GM18858 (cell line): Measurements from ENCODE around the gene NDUFS6.

Experiments used
- ATAC-seq: cut with Tn5 transposase; IDR thresholded peaks from one replicate; pipeline ENCODE4 v1.9.1; 2021; ENCODE audit not compliant: unreplicated experiment

NDUFS6 gene

GRCh38 chr5:1845696-1846095, 44.5 kb downstream of the NDUFS6 start:
- ATAC-seq: no peak

- ATAC-seq: no peak
Observed at GRCh38 chr5:1846583-1846982, 45.4 kb downstream of the NDUFS6 start.

DNA sequence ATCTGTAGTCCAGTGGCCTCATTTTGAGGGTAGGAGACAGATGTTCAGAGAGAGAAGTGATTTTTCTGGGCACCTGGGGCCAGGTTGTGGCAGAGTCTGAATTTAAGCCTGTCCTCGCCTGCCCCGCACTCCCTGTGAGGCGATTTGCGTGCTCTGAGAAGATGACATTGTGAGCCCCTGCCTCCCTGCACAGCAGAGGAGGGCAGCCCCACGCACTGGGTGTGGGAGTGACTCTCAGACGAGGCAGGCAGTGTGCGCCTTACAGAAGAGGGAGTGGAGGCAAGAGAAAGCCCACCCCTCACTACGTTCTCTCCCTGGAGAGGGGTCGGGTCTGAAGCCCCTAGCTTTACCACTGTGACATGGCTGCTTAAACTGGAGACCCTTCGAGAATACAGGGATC, 45.8 kb downstream of the NDUFS6 start:
- ATAC-seq: no peak

- no peak for ATAC-seq
Observed at GRCh38 chr5:1847611-1848010, 46.4 kb downstream of the NDUFS6 start.

DNA sequence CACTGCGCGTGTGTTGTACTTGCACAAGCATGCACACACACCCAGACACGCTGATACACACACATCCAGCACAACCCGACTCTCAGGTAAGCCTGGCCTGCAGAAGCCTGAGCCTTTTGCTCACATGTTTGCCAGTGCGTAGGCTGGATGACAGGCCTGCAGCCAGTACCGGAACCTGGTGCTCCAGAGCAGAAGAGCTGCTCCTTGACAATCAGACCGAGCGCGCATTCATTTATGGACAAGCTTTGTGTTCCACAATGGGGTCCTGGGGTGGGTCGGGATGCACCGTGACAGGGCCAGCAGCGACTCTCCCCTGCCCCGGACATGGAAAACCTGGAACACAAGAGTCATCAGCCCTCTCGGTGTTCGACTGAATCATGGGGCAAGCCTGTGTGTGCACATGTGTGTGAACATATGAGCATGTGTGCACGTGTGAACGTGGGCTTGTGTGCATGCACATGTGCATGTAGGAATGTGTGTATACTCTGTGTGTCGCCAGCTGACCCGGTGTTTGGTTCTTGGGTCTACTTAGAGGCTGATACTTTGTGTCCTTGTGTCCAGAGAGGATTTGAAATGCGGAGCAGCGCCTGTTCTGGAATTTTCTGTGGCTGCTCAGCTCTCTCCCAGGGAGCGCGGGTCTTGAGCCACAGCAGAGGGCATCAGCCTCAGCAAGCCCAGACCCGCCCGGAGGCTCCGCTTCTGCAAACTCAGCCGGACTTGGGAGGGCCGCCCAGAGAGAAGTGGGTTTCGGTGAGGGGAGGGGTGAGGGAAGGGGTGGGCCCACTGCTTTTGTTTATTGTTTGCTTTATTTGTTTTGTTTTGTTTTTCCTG, 49.3 kb downstream of the NDUFS6 start:
- ATAC-seq: no peak

DNA sequence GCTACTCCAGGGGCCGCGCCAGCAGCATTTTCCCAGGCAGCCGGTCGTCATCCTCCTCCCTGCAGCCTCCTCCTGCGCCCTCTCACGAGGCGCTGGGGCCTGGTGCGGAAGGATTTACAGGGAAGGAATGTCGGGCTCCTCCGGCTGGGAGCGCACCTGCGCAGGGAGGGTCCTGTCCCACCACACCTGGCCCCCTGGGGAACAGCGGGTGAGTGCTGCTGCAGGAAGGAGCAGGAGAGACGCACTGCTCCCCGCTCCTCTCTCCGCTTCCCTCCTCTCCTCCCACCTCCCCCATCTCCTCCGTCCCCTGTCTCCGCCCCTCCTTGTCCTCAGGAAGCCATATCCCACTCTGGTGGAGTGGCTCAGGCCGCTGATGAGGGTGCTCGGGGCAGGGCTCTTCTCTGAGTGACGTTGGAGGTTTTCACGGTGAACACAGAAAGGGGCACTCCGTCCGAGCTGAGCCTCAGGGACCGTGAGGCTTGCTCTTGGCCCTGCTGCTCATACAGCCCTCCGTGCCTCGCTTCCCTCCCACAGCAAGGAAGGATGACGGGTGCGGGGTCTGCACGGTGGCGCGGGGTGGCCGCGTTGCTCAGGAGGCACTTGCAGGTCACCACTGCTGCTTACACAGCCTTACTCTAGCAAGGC, 50.2 kb downstream of the NDUFS6 start:
- no peak for ATAC-seq

GRCh38 chr5:1852324-1852947, 51.2 kb downstream of the NDUFS6 start:
- no peak for ATAC-seq

GRCh38 chr5:1853531-1853930, 52.3 kb downstream of the NDUFS6 start:
- ATAC-seq: no peak

GRCh38 chr5:1855075-1855474, 53.9 kb downstream of the NDUFS6 start:
- ATAC-seq: no peak

- ATAC-seq: no peak
Observed at GRCh38 chr5:1855596-1855995, 54.4 kb downstream of the NDUFS6 start.

GRCh38 chr5:1856596-1857255, 55.5 kb downstream of the NDUFS6 start:
- ATAC-seq: no peak

GRCh38 chr5:1857256-1857600, 56.0 kb downstream of the NDUFS6 start:
- no peak for ATAC-seq

GRCh38 chr5:1858436-1858835, 57.2 kb downstream of the NDUFS6 start:
- no peak for ATAC-seq

DNA sequence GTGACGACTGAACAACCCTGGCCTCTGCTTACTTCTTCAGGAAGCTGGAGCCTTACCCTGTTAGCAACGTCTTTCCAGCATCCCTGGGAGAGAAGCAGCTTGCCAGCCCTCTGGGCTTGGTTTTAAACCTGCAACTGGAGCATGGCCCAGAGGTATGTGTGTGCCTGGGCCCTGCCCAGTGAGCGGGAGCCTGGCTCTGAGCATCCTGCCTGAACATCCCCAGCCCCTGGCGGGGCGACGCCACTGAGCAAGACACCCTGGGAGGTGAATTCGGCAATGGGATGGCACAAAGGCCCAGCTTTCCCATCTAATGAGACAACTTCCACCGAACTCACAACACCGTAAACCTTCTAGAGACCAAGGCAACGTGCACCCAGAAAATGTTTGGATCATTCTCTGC, 57.9 kb downstream of the NDUFS6 start:
- ATAC-seq: no peak

DNA sequence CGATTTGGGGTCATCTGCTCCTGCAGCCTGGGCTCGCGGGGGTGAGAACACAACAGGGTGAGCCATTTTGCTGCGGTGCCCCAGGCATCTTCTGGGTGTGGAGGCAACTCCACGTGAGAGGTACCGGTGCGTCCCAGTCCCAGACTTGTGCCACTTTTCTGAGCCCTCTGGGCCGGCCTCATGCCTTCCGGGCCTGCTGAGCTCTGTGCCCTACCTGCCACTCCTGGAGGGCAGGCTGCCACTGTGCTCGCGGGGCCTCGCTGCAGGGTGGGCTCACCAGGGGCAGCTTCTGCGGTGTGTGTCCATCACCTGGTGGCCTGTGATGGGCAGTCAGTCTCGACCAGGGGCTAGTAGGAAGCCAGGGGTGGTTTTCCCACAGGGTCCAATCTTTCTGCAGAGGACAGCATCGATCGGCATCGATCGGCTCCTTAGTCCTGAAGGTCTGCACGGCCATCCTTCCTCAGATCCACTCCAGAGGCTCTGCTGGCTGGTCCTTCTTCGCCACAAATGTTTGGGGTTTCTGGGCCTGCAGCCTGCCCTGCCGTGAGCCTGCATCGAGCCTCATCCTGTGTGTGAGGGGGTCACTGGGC, 58.9 kb downstream of the NDUFS6 start:
- ATAC-seq: no peak

DNA sequence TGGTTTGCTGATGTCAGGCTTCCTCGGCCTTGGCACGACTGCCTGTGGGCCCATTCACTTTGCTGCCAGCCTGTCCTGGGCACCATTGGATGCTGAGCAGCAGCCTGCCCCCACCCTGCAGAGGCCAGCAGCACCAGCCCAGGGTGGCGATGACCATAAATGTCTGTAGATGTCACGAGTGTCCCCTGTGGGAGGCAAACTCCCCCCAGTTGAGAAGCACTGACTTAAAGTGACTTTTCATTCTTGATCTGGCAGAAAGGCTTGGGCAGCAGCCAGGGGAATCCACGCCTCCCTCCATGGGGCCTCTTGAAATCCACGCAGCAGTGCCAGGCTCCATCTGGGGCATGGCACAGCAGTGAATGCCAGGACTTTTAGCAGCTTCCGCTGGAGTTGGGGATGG, 59.7 kb downstream of the NDUFS6 start:
- no peak for ATAC-seq

GRCh38 chr5:1864896-1865440, 63.8 kb downstream of the NDUFS6 start:
- ATAC-seq: no peak

DNA sequence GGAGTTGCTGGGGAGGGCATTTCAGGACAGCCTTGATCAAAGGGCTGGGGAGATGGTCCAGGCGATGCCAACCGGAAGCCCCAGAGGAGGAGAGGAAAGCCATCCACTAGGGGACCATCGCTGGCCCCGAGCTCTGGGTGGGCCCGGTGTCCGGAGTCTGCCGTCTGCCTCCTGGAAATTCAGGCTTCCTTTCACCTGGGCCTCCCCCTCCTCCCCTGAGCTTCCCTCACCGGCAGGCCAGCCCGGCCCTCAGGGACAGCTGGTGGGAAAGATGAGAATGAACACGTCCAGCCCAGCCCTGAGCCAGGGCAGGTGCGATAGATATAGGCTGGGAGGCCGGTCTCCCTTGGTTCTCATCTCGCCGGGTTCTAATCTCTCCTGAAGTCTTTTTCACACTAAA, 64.3 kb downstream of the NDUFS6 start:
- no peak for ATAC-seq
